Mesodermal cell (in vitro differentiated cells): Measurements from ENCODE around the gene PRKCA.

ENCODE experiments used
- H3K27ac ChIP-seq: 2 replicates; pipeline ENCODE4 v1.7.0; 2013; ENCODE audit warnings: mild to moderate bottlenecking, low read depth, low read length, moderate library complexity; ENCODE audit not compliant: severe bottlenecking
- H3K36me3 ChIP-seq: 2 replicates; pipeline ENCODE4 v1.7.1; 2013; ENCODE audit warnings: mild to moderate bottlenecking, low read length, moderate library complexity; ENCODE audit not compliant: control insufficient read depth, insufficient read depth
- H3K4me1 ChIP-seq: one replicate; pipeline ENCODE4 v1.7.1; 2013; ENCODE audit warnings: mild to moderate bottlenecking, low read length; ENCODE audit not compliant: insufficient read depth, control insufficient read depth, poor library complexity, severe bottlenecking
- H3K4me3 ChIP-seq: 2 replicates; pipeline ENCODE4 v1.7.0; 2013; ENCODE audit warnings: low read length, control low read depth, mild to moderate bottlenecking; ENCODE audit not compliant: insufficient read depth, poor library complexity, severe bottlenecking; ENCODE audit errors: extremely low read depth
- H3K9me3 ChIP-seq: 2 replicates; pipeline ENCODE4 v1.7.1; 2013; ENCODE audit warnings: mild to moderate bottlenecking, low read length, moderate library complexity; ENCODE audit not compliant: control insufficient read depth
- WGBS, 2 experiments: methylation state at CpG; one replicate each; pipeline ENCODE4 v1.1.5; 2013; ENCODE audit warnings: missing lambda C conversion rate in 2 of 2; ENCODE audit not compliant: insufficient coverage in 2 of 2; 5-methylcytosine and 5-hydroxymethylcytosine counted together

PRKCA gene

GRCh38 chr17:66850692-66851091 lies 548.3 kb downstream of the PRKCA start:
- H3K9me3 ChIP-seq: no peaks in the 10 kb centered on the region
- H3K4me1 ChIP-seq: no peaks in the 10 kb centered on the region
- no peak overlapping the region for H3K27ac ChIP-seq
- H3K36me3 ChIP-seq: no peaks in the 10 kb centered on the region
- WGBS, 2 experiments: 95 to 100% methylated on average over 2 of the region's 3 CpGs
- no peak overlapping the region for H3K4me3 ChIP-seq

DNA sequence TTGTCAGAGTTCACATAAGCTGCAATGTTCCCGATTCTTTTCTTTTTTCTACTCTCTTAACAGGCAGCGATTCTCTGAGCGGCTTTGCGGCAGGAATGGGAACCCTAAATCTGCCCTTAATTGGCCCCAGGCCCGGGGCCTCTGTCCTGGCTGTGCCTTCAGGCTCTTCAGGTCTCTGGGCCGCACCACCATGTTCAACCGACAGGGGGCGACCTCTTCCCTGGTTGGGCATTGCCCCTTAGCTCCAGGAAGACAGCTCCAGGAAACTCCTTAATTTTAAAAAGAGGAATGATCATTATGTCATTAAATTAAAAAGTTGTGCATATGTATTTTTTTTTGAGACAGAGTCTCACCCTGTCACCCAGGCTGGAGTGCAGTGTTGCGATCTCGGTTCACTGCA lies 552.8 kb downstream of the PRKCA start:
- Histone ChIP-seq H3K4me3 (no peak overlapping the region), H3K9me3 (no peaks in the 10 kb centered on the region), H3K4me1 (no peaks in the 10 kb centered on the region), H3K36me3 (no peaks in the 10 kb centered on the region), H3K27ac (no peak overlapping the region)
- WGBS, 2 experiments: 74 to 92% methylated on average over 8 to 10 of the region's 10 CpGs

DNA sequence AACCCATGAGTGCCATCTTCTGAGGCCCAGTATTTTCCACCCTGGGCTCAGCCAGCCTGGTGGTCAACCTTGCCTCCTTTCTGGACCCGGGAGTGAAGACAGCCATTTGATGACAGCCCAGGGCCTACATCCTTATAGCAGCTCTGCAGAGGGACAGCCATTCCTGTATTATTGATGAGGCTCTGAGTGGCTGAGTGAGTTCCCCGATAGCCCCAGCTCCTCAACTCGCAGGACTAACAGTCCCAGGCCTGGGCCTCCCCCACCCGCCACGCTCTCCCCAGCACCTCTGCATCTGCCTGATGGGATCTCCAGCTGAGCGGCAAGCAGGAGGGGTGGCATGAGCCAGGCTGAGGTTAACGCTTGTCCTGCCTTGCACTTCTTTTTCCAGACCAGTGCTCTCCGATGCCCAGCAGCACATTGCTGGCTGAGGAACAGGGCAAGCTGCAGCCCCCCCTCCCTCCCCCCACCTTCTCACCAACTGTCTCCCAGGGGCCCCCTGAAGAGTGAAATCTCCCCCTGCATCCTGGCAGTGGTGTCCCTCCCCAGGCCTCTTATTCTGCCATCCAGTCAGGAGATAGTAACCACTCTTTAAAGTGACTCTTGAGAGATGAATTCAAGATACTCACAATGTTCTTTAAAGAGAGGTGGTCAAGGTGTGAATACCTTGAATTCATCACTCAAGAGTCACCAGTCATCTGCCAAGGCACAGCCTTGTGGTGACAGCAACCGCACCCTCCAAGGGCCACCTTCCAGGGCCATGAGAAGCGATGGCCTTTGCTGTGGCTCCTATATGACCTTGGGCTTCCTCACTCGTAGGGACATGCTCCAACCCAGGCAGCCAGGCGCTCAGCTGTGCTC lies 556.0 kb downstream of the PRKCA start:
- H3K4me1 ChIP-seq: no peaks in the 10 kb centered on the region
- no peaks in the 10 kb centered on the region for H3K36me3 ChIP-seq
- no peaks in the 10 kb centered on the region for H3K9me3 ChIP-seq
- H3K4me3 ChIP-seq: no peak overlapping the region
- no peak overlapping the region for H3K27ac ChIP-seq
- 85 to 95% methylated on average over 8 to 12 of the region's 12 CpGs for WGBS, 2 experiments

DNA sequence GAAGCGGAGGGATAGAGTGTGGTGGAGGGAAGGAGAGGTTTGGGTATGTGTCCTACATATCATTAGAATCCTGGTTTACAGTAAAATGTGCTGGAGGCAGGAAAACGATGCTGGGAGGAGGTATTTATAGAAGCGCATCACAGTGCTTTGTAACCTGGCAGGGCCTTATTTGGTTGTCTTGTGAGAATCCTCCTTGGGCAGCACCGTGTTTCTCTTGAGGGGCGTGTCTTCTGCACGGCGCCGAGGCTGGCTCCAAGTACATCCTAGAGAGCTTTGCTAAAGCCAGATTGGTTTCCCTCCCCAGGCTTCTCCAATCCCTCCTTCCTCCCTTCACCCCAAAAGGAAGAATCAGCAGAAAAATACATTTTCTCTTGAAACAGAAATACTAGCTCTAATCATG lies 556.9 kb downstream of the PRKCA start:
- no peak overlapping the region for H3K4me3 ChIP-seq
- no peak overlapping the region for H3K27ac ChIP-seq
- WGBS, 2 experiments: 60 to 92% methylated on average over 5 to 7 of the region's 8 CpGs
- no peaks in the 10 kb centered on the region for H3K4me1 ChIP-seq
- H3K9me3 ChIP-seq: no peaks in the 10 kb centered on the region
- H3K36me3 ChIP-seq: no peaks in the 10 kb centered on the region

DNA sequence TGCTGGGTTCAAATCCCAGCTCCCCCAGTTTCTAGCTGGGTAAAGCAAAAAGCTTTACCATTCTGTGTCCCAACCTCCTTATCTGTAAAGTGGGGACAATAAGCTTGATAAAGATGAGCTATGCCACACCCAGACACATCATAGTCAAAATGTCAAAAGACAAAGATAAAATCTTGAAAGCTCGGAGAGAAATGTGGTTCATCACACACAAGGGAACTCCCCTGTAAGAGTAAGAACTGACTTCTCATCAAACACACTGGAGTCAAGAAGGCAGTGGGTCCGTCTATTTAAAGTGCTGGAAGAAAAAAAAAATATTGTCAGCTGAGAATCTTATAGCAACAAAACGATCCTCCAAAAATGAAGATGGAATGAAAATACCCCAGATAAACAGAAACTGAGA lies 557.8 kb downstream of the PRKCA start:
- Histone ChIP-seq H3K36me3 (no peaks in the 10 kb centered on the region), H3K4me1 (no peaks in the 10 kb centered on the region), H3K9me3 (no peaks in the 10 kb centered on the region), H3K27ac (no peak overlapping the region), H3K4me3 (no peak overlapping the region)
- no CpG with 5 or more reads among the region's 3 CpGs for WGBS, 2 experiments
